HG03432 (cell line): ENCODE data around the gene TBC1D14.
"Not testable (repeated sequence)": the region's sequence is repeated elsewhere in the genome, so short reads cannot be mapped to it uniquely, and the experiment has no call there.

Source experiments
- ATAC-seq: cut with Tn5 transposase; IDR thresholded peaks from one replicate; pipeline ENCODE4 v1.9.1; 2021; ENCODE audit warnings: mild to moderate bottlenecking, moderate library complexity; ENCODE audit not compliant: unreplicated experiment

The TBC1D14 gene

GRCh38 chr4:6889736-6890324 lies 19.8 kb upstream of the TBC1D14 start:
- ATAC-seq = no peak

GRCh38 chr4:6890358-6890757 lies 19.3 kb upstream of the TBC1D14 start:
- ATAC-seq = no peak

- ATAC-seq = not testable (repeated sequence)
Measured at GRCh38 chr4:6890971-6891370, 18.7 kb upstream of the TBC1D14 start.

- no peak for ATAC-seq
Measured at GRCh38 chr4:6891436-6892170, 18.0 kb upstream of the TBC1D14 start.

- ATAC-seq = no peak
Measured at GRCh38 chr4:6892190-6892908, 17.3 kb upstream of the TBC1D14 start.

- ATAC-seq = no peak
Measured at GRCh38 chr4:6892909-6893202, 16.8 kb upstream of the TBC1D14 start.

- ATAC-seq = no peak
Measured at GRCh38 chr4:6893449-6894085, 16.1 kb upstream of the TBC1D14 start.

- no peak for ATAC-seq
Measured at GRCh38 chr4:6894086-6894478, 15.5 kb upstream of the TBC1D14 start.

- ATAC-seq = no peak
Measured at GRCh38 chr4:6894528-6895498, 14.8 kb upstream of the TBC1D14 start.

- ATAC-seq = no peak
Measured at GRCh38 chr4:6896035-6896434, 13.6 kb upstream of the TBC1D14 start.

GRCh38 chr4:6898763-6899162 lies 10.9 kb upstream of the TBC1D14 start:
- ATAC-seq = no peak

- ATAC-seq = no peak
Measured at GRCh38 chr4:6900181-6900812, 9.3 kb upstream of the TBC1D14 start.

GRCh38 chr4:6900956-6901355 lies 8.7 kb upstream of the TBC1D14 start:
- no peak for ATAC-seq

- no peak for ATAC-seq
Measured at GRCh38 chr4:6901669-6902317, 7.8 kb upstream of the TBC1D14 start.

- ATAC-seq = no peak
Measured at GRCh38 chr4:6902318-6903042, 7.1 kb upstream of the TBC1D14 start.

GRCh38 chr4:6905516-6906445 lies 3.8 kb upstream of the TBC1D14 start:
- no peak for ATAC-seq

GRCh38 chr4:6906486-6906885 lies 3.1 kb upstream of the TBC1D14 start:
- not testable (repeated sequence) for ATAC-seq

GRCh38 chr4:6907658-6908191 lies 1.9 kb upstream of the TBC1D14 start:
- no peak for ATAC-seq
